Suprapubic skin (tissue), 4 donors: ENCODE results near the gene INPP5A. TPM values are rescaled to one million over a fixed set of nuclear protein-coding genes. Genes with fewer than 3 reads are reported as not detected.

Experiments used
- DNase-seq, 2 donors: peaks; one replicate each; pipeline ENCODE4 v3.0.0-alpha.2; 2019; ENCODE audit warnings: low spot score in 2 of 2
- H3K27ac ChIP-seq: fragments of 200-600 bp; sonication (generic); one replicate; pipeline ENCODE4 v1.5.1; 2019
- H3K27me3 ChIP-seq: fragments of 200-600 bp; sonication (generic); one replicate; pipeline ENCODE4 v1.5.1; 2019
- H3K36me3 ChIP-seq: fragments of 200-600 bp; sonication (generic); one replicate; pipeline ENCODE4 v1.5.1; 2019
- H3K4me1 ChIP-seq: fragments of 200-600 bp; sonication (generic); one replicate; pipeline ENCODE4 v1.5.1; 2019
- H3K4me3 ChIP-seq: fragments of 200-600 bp; sonication (generic); one replicate; pipeline ENCODE4 v1.5.1; 2019; ENCODE audit warnings: mild to moderate bottlenecking
- H3K9me3 ChIP-seq: fragments of 200-600 bp; sonication (generic); one replicate; pipeline ENCODE4 v1.5.1; 2019
- EP300 ChIP-seq: sonication (generic); formaldehyde crosslinking; IDR thresholded peaks from one replicate; pipeline ENCODE4 v1.6.1; 2017; ENCODE audit warnings: antibody characterized with exemption
- POLR2A ChIP-seq, 2 donors: fragments of 450-650 bp; IDR thresholded peaks; one replicate each; pipeline ENCODE4 v1.6.1; 2017; ENCODE audit warnings: antibody characterized with exemption in 2 of 2, mild to moderate bottlenecking in 2 of 2, moderate library complexity in 2 of 2
- POLR2AphosphoS5 ChIP-seq, 3 donors: sonication (generic); formaldehyde crosslinking; IDR thresholded peaks; one replicate each; pipeline ENCODE4 v1.6.1; 2017; ENCODE audit warnings: antibody characterized with exemption in 3 of 3
- WGBS: methylation state at CpG from one replicate; pipeline ENCODE4 v1.1.5; 2018; 5-methylcytosine and 5-hydroxymethylcytosine counted together
- total RNA-seq, 4 donors: library from RNA; depleted of rRNA; stranded (reverse); fragments of >200 nt; gene quantifications; one replicate each; pipeline ENCODE4 v1.1.0, GENCODE V29; 2016
- TF ChIP-seq, protein P1 (sequence below), 2 donors: fragments of 200-600 bp in 1 of 2; fragments of 450-650 bp in 1 of 2; sonication (generic) in 1 of 2; IDR thresholded peaks; one replicate each; pipeline ENCODE4 v1.5.1; 2016 to 2019; ENCODE audit warnings: antibody characterized with exemption in 2 of 2, mild to moderate bottlenecking in 1 of 2, moderate library complexity in 1 of 2

Gene INPP5A
- total RNA-seq, 4 donors from 2014 or later, result 28.1 to 39.1 (median 32.3) TPM

DNA sequence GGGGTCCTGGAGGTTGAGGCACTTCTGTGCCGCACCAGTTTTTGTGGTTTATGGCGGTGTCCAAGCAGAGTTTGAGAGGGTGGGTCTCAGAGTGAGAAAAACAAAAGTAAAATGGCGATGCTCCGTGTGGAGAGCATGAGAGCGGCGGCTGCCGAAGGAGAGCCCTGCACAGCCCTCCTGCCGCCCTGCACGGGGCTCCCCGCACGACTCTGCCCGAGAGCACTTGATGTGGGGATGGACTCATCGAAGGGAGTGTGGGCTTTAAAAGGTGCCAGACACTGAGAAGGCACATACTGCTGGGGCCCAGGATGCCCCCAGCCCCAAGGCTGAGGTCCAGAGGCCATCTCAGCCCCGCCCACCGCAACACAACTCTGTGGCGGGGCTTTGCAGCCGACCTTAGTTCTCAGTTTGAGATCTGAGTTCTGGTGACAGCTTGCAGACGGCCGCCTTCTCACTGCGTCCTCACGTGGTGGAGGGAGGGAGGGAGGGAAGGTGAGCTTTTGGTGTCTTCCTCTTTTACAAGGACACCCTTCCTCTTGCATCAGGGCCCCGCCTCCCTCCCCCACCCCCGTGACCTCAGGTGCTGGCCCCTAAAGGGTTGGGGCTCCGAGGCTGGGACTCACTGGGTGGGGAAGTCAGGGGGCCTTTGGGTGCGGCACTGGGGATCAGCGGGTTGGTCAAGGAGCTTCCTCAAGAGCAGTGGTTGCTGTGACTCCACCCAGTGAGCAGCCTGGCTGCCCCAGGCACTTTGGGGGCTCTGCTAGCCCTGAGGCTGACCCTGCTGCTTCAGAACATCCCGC, 179.3 kb downstream of the INPP5A start:
- TF ChIP-seq, protein P1, sequence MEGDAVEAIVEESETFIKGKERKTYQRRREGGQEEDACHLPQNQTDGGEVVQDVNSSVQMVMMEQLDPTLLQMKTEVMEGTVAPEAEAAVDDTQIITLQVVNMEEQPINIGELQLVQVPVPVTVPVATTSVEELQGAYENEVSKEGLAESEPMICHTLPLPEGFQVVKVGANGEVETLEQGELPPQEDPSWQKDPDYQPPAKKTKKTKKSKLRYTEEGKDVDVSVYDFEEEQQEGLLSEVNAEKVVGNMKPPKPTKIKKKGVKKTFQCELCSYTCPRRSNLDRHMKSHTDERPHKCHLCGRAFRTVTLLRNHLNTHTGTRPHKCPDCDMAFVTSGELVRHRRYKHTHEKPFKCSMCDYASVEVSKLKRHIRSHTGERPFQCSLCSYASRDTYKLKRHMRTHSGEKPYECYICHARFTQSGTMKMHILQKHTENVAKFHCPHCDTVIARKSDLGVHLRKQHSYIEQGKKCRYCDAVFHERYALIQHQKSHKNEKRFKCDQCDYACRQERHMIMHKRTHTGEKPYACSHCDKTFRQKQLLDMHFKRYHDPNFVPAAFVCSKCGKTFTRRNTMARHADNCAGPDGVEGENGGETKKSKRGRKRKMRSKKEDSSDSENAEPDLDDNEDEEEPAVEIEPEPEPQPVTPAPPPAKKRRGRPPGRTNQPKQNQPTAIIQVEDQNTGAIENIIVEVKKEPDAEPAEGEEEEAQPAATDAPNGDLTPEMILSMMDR (IDR thresholded peaks at IDR 0.05), result no peak
- TF ChIP-seq POLR2AphosphoS5 (IDR thresholded peaks at IDR 0.05) (no peak), EP300 (no peak), POLR2A (IDR thresholded peaks at IDR 0.05) (no peak)
- Histone ChIP-seq H3K27me3 (no peaks in the 10 kb centered on the region), H3K4me1 (no peaks in the 10 kb centered on the region), H3K36me3 (peaks cover 31% of the 10 kb centered on the region), H3K9me3 (no peaks in the 10 kb centered on the region), H3K4me3 (no peak overlapping the region), H3K27ac (no peak overlapping the region)
- WGBS, result 92% methylated on average over 20 of the region's 27 CpGs
- peak; percentile 49 to 61 for DNase-seq

DNA sequence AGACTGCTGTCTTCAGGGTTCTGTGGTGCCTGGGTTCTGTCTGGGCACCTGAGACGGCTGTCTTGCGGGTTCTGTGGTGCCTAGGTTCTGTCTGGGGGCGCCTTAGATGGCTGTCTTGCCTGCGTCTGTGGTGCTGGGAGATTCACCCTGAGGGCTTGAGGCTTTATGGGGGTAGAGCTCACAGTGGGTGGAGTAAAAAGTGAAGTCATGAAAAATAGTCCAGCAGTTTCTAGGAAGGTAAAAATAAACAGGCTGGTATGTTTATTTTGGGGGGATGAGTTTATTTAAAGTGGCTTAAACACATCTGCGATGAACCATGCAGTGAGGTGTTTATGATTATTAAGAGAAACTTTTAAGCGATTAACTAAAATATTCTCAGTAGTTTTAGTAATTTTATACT, 184.1 kb downstream of the INPP5A start:
- Histone ChIP-seq H3K27ac (no peak overlapping the region), H3K4me3 (no peak overlapping the region), H3K9me3 (no peaks in the 10 kb centered on the region), H3K4me1 (no peaks in the 10 kb centered on the region), H3K27me3 (no peaks in the 10 kb centered on the region), H3K36me3 (peaks cover 9% of the 10 kb centered on the region)
- WGBS, result 90% methylated on average over 5 of the region's 6 CpGs
- DNase-seq, result no peak
- TF ChIP-seq, protein P1 (IDR thresholded peaks at IDR 0.05), result no peak
- TF ChIP-seq EP300 (no peak), POLR2A (IDR thresholded peaks at IDR 0.05) (no peak), POLR2AphosphoS5 (IDR thresholded peaks at IDR 0.05) (no peak)

DNA sequence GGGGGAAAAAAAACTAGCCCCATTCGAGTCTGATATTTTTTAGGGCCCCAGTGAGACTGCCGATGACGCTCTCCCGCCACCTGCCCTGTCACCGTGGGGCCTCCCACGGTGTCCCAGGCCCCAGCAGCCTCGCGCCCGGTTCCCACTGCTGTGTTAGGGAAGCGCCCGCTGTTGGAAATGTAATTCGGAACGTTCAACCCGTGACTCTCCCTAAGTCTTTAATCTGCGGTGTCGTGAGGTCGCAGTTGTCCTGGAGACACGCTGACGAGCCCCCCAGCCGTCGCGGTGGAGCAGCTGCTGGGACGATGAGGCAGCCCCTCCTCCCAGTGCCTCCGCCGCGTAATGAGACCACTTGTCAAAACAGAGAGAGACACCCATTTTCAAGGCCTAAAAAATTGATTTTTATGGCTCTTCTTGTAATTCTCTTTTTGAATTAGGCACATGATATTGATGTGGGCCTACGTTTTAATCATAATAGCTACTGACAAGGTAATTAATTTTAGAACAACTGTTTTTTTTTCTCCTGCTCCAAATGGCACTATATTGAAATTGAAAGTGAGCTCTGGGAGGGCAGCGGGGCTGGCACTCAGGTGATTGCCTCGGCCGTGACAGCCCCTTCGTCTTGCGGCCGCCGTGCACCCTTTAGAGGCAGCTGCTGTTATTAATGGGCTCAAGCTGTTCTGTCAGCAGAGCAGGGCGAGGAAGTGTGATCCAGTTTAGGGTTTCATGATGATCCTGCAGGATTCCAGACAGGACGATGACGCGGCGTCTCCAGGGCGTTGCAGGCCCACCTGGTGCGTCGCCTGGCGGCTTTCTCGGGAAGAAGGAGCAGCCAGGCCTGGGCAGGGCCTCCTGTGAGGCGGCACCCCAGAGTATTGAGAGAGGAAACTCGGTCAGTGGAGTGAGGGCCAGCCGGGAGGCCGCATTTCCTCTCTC, 185.1 kb downstream of the INPP5A start:
- peaks cover 19% of the 10 kb centered on the region for H3K36me3 ChIP-seq
- 87% methylated on average over 38 of the region's 48 CpGs for WGBS
- no peak overlapping the region for H3K4me3 ChIP-seq
- H3K27ac ChIP-seq, result no peak overlapping the region
- H3K4me1 ChIP-seq, result no peaks in the 10 kb centered on the region
- TF ChIP-seq POLR2A (IDR thresholded peaks at IDR 0.05) (no peak), POLR2AphosphoS5 (IDR thresholded peaks at IDR 0.05) (no peak), EP300 (no peak)
- TF ChIP-seq, protein P1 (IDR thresholded peaks at IDR 0.05), result no peak
- no peaks in the 10 kb centered on the region for H3K9me3 ChIP-seq
- DNase-seq, result no peak
- no peaks in the 10 kb centered on the region for H3K27me3 ChIP-seq

- WGBS, result 87% methylated on average over 23 of the region's 29 CpGs
- TF ChIP-seq POLR2AphosphoS5 (IDR thresholded peaks at IDR 0.05), result no peak
- TF ChIP-seq EP300, result no peak
- no peaks in the 10 kb centered on the region for H3K27me3 ChIP-seq
- no peaks in the 10 kb centered on the region for H3K9me3 ChIP-seq
- peaks cover 26% of the 10 kb centered on the region for H3K36me3 ChIP-seq
- DNase-seq, result no peak
- no peak overlapping the region for H3K27ac ChIP-seq
- no peaks in the 10 kb centered on the region for H3K4me1 ChIP-seq
- H3K4me3 ChIP-seq, result no peak overlapping the region
Observed at GRCh38 chr10:132723330-132723970, 185.9 kb downstream of the INPP5A start.

- no peaks in the 10 kb centered on the region for H3K27me3 ChIP-seq
- TF ChIP-seq EP300 (no peak), POLR2A (IDR thresholded peaks at IDR 0.05) (no peak), POLR2AphosphoS5 (IDR thresholded peaks at IDR 0.05) (no peak)
- TF ChIP-seq, protein P1 (IDR thresholded peaks at IDR 0.05), result no peak
- H3K27ac ChIP-seq, result no peak overlapping the region
- no peaks in the 10 kb centered on the region for H3K4me1 ChIP-seq
- DNase-seq, result no peak
- 83% methylated on average over 8 of the region's 9 CpGs for WGBS
- H3K36me3 ChIP-seq, result peaks cover 33% of the 10 kb centered on the region
- H3K4me3 ChIP-seq, result no peak overlapping the region
- H3K9me3 ChIP-seq, result no peaks in the 10 kb centered on the region
Observed at GRCh38 chr10:132724446-132724845, 186.9 kb downstream of the INPP5A start.
